GM21786 (cell line): Measurements from ENCODE around the gene STARD8.
"Not testable (repeated sequence)": the region's sequence is repeated elsewhere in the genome, so short reads cannot be mapped to it uniquely, and the experiment has no call there.

Experiments used
- ATAC-seq: cut with Tn5 transposase; IDR thresholded peaks from one replicate; pipeline ENCODE4 v1.9.1; 2021; ENCODE audit not compliant: unreplicated experiment

The STARD8 gene

GRCh38 chrX:68647156-68647957, at the start of gene STARD8:
TSS of gene STARD8 (plus strand) at chrX:68647666. CDS start at chrX:68647883, 217 bp downstream.
- no peak for ATAC-seq

GRCh38 chrX:68598841-68599240, 48.6 kb upstream of the STARD8 start:
- ATAC-seq: no peak

GRCh38 chrX:68599256-68600152, 48.0 kb upstream of the STARD8 start:
- no peak for ATAC-seq

- ATAC-seq: not testable (repeated sequence)
Observed at GRCh38 chrX:68604216-68604615, 43.2 kb upstream of the STARD8 start.

GRCh38 chrX:68614733-68615132, 32.7 kb upstream of the STARD8 start:
- not testable (repeated sequence) for ATAC-seq

- no peak for ATAC-seq
Observed at GRCh38 chrX:68627986-68628385, 19.5 kb upstream of the STARD8 start.

- not testable (repeated sequence) for ATAC-seq
Observed at GRCh38 chrX:68629936-68630335, 17.5 kb upstream of the STARD8 start.

- ATAC-seq: no peak
Observed at GRCh38 chrX:68631336-68631735, 16.1 kb upstream of the STARD8 start.

- no peak for ATAC-seq
Observed at GRCh38 chrX:68632491-68632890, 15.0 kb upstream of the STARD8 start.

- ATAC-seq: no peak
Observed at GRCh38 chrX:68633981-68634380, 13.5 kb upstream of the STARD8 start.

GRCh38 chrX:68634649-68635227, 12.7 kb upstream of the STARD8 start:
- ATAC-seq: no peak

- no peak for ATAC-seq
Observed at GRCh38 chrX:68640661-68641060, 6.8 kb upstream of the STARD8 start.

GRCh38 chrX:68644861-68645260, 2.6 kb upstream of the STARD8 start:
- no peak for ATAC-seq

- no peak for ATAC-seq
Observed at GRCh38 chrX:68646421-68646820, 1.0 kb upstream of the STARD8 start.

- ATAC-seq: no peak
Observed at GRCh38 chrX:68648960-68649359, 1.5 kb downstream of the STARD8 start.

GRCh38 chrX:68650491-68650890, 3.0 kb downstream of the STARD8 start:
- ATAC-seq: no peak

GRCh38 chrX:68651110-68651509, 3.6 kb downstream of the STARD8 start:
- no peak for ATAC-seq

GRCh38 chrX:68652326-68653170, 5.1 kb downstream of the STARD8 start:
- no peak for ATAC-seq

- ATAC-seq: no peak
Observed at GRCh38 chrX:68654693-68655092, 7.2 kb downstream of the STARD8 start.

- not testable (repeated sequence) for ATAC-seq
Observed at GRCh38 chrX:68656473-68656872, 9.0 kb downstream of the STARD8 start.

- no peak for ATAC-seq
Observed at GRCh38 chrX:68658530-68658929, 11.1 kb downstream of the STARD8 start.
